ENCODE data around the gene ATP2B3. TPM values are rescaled to one million over a fixed set of nuclear protein-coding genes. Genes with fewer than 3 reads are reported as not detected.

The ATP2B3 gene
- total RNA-seq, 1 experiment from 2014 or later, result 0.35 TPM

- no peak overlapping the region for H3K9ac ChIP-seq (ENCODE audit: extremely low read depth, insufficient read length, low read length)
- no peak overlapping the region for H2BK15ac ChIP-seq (ENCODE audit: low read depth, low read length)
- no peaks in the 10 kb centered on the region for H3K4me1 Mint-ChIP-seq
- H2AK5ac ChIP-seq (ENCODE audit: insufficient read length, low read length), result no peak overlapping the region
- no peak for TF ChIP-seq CTCF (conservative IDR thresholded peaks at IDR 0.05)
- no CpG with 5 or more reads among the region's 7 CpGs for WGBS (ENCODE audit: extremely low coverage, insufficient read length, low lambda C conversion rate)
- DNase-seq, result no peak
- H3K79me2 ChIP-seq (ENCODE audit: insufficient read depth, low read length), result no peaks in the 10 kb centered on the region
- no peaks in the 10 kb centered on the region for H4K20me1 ChIP-seq (ENCODE audit: control insufficient read depth, insufficient read depth, insufficient read length)
- no peak overlapping the region for H2BK12ac ChIP-seq (ENCODE audit: insufficient read length, low read depth, low read length)
- H3K4ac ChIP-seq (ENCODE audit: low read depth, low read length), result no peak overlapping the region
- no peak overlapping the region for H3T11ph ChIP-seq (ENCODE audit: low read length)
- H3K9me3 ChIP-seq (ENCODE audit: control insufficient read depth, low read depth, low read length), result peaks cover 57% of the 10 kb centered on the region
- H3K79me1 ChIP-seq (ENCODE audit: insufficient read depth, low read depth, low read length, poor library complexity, severe bottlenecking), result no peaks in the 10 kb centered on the region
- H3K14ac ChIP-seq (ENCODE audit: insufficient read depth, low read length), result no peak overlapping the region
- H3K27me3 ChIP-seq (ENCODE audit: insufficient read depth, low read length), result no peaks in the 10 kb centered on the region
- H4K5ac ChIP-seq (ENCODE audit: insufficient read length, low read depth, low read length), result no peak overlapping the region
- H4K91ac ChIP-seq (ENCODE audit: insufficient read length, low read depth, low read length), result no peak overlapping the region
- peaks cover 16% of the 10 kb centered on the region for H3K27me3 Mint-ChIP-seq (ENCODE audit: low read depth)
- H3K4me2 ChIP-seq (ENCODE audit: insufficient read depth, insufficient read length, low read length), result no peak overlapping the region
- H3K18ac ChIP-seq (ENCODE audit: insufficient read length, low read depth, low read length), result no peak overlapping the region
- H4K8ac ChIP-seq (replicated peaks; ENCODE audit: insufficient read length, low read depth, low read length), result no peak overlapping the region
- no peak overlapping the region for H2BK5ac ChIP-seq (ENCODE audit: insufficient read length, low read length)
- peaks cover 66 to 69% of the 10 kb centered on the region in 2 experiments for H3K9me3 Mint-ChIP-seq
- no peaks in the 10 kb centered on the region for H3K4me1 ChIP-seq (ENCODE audit: insufficient read depth, low read length)
- no peak overlapping the region for H3K4me3 Mint-ChIP-seq
- H3K27ac Mint-ChIP-seq, result no peak overlapping the region
- H2AFZ ChIP-seq (ENCODE audit: low read length), result no peak overlapping the region
- H2BK120ac ChIP-seq (ENCODE audit: low read depth, low read length, poor library complexity, severe bottlenecking), result no peak overlapping the region
- no peak overlapping the region for H3K56ac ChIP-seq (ENCODE audit: insufficient read length, low read depth, low read length)
- H3K27ac ChIP-seq (ENCODE audit: insufficient read length, low read depth, low read length), result no peak overlapping the region
- H3K23me2 ChIP-seq (ENCODE audit: insufficient read length, low read depth, low read length, poor library complexity, severe bottlenecking), result no peaks in the 10 kb centered on the region
- peaks cover 0 to 5% (median 2%) of the 10 kb centered on the region in 3 experiments; a peak in 4 of 7 replicates for H3K36me3 Mint-ChIP-seq (ENCODE audit: insufficient read depth in 1 of 3, low read depth in 3 of 3)
- H2BK20ac ChIP-seq (ENCODE audit: low read depth, low read length, poor library complexity, severe bottlenecking), result no peak overlapping the region
- no peak overlapping the region for H3K23ac ChIP-seq (ENCODE audit: insufficient read length, low read depth, low read length)
Measured at GRCh38 chrX:153526042-153526441, 8.6 kb downstream of the ATP2B3 start.

Measured in H9 (cell line).